Measurements from ENCODE around the gene KIF2C.
A peak's percentile ranks its signal among the peaks of the same experiment; 100 is the strongest.
"Not testable (repeated sequence)": the region's sequence is repeated elsewhere in the genome, so short reads cannot be mapped to it uniquely, and the experiment has no call there.

The KIF2C gene

DNA sequence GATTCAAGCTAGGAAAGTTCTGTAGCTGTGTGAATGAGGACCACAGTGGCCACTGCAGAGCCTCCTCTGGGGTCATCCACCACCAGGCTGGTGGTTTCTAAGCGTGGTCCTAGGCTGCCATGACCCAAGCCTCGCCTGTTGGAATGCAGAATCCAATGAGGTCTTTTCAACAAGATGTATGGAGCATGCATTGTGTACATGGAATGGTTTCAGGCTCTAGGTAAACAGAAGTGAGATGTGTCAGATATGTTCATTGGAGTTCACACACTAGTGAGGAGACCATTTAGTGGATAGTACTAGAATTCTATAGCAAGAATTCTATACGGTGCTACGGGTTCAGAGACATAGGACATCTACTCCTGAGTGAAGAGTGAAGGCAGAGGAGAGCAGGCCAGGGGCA is 19.4 kb upstream of the KIF2C start:
- DNase-seq, result no peak

DNA sequence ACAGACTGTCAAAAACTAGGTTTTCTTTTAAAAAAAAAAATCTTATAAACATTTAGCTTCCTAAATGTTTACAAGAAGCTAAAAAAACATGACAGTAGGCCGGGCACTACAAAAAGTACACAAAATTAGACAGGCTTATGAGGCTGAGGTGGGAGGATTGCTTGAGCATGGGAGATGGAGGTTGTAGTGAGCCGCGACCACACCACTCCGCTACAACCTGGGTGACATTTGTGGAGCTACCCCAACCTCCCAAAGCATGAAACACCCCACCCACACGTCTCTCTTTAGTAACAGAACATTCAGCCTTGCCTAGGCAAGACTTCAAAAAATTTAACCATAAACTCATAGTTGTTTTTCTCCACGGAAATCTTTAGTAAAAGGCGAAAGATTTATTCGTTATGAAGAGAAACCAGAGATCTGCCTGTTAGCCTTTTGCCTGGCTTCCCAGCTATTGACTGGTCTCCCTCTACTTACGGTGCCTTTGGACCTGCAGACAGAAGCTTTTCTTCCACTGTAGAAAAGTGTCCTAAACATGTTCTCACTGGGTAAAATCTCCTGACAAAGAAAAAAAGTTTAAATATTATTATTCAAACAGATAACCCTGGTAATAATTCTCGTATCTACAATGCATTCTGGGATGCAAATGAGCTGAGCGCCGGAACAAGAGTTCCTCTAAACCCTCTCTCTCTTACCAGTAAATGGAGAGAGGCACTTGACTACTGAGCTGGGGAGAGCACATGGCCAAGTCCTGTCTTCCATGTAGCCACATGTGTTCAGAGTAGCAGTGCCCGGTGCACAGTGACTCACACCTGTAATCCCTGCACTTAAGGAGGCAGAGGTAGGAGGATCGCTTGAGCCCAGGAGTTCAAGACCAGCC is 17.9 kb upstream of the KIF2C start:
- DNase-seq, result peak; percentile 58

- no peak for DNase-seq
Observed at GRCh38 chr1:44723064-44723463, 16.6 kb upstream of the KIF2C start.

DNA sequence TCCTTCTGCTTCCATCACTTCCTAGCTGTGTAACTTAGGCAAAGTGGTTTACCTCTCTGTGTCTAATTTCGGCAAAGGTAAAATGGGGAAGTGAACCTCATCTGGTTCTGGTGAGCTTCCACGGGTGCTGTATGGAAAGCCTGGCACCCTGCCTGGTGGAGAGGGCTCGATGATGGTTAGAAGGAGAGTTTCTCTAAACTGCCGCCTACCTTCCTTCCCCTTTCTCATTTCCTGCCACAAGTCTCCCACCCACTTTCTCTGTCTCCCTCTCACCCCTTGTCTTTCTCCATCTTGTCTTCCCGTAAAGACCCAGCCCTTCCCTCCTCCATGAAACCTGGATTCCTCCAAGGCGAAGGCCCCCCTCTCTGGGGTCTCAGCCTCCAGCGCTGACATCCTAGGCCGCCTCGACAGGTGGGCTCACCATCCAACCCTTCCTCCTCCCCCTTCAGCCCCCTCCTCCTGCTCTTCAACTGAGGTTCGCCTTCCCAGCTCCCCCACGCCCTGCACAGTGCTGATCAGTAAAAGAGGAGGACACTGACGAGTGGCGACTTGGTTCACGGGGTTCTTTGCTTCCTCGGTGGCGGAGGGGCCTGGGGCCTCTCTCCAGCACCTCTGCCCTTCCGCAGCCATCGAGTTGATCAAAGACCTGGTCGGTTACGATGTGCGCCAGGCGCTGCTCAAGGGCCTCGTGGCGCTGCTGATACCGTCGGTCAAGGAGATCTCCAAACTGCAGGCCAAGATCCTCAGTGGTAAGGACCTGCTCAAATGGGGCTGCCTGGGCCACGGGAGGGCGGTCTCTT is 15.9 kb upstream of the KIF2C start:
- no peak for DNase-seq

DNA sequence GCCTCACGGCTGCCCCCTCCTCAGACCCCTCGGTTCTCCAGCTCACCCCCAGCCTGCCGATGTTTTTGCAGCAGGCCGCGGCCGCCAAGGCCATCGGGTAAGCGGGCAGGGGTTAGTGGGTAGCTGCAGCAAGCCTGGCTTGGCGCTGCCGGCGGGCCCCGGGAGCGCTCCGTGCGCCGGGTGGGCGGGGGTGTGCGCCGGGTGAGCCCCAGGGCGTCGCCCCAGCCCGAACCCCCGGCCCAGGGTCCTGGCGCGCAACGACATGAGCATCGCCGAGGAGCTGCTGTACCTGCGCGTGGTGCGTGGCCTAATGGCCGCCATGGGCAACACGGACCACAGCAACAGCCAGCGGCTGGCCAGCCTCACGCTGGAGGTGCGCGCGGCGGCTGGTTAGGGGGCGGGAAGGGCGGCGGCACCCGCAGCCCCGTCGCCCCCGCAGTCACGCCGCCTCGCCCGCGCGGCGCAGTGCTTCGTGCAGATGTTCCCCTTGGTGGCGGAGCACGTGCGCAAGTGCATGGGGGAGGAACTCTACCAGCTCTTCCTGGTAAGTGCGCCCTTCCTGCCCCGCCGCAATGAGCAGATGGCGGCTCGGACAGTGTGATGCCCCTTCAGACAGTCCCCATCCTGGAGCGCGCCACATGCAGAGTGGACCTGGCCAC is 15.2 kb upstream of the KIF2C start:
- DNase-seq, result no peak

DNA sequence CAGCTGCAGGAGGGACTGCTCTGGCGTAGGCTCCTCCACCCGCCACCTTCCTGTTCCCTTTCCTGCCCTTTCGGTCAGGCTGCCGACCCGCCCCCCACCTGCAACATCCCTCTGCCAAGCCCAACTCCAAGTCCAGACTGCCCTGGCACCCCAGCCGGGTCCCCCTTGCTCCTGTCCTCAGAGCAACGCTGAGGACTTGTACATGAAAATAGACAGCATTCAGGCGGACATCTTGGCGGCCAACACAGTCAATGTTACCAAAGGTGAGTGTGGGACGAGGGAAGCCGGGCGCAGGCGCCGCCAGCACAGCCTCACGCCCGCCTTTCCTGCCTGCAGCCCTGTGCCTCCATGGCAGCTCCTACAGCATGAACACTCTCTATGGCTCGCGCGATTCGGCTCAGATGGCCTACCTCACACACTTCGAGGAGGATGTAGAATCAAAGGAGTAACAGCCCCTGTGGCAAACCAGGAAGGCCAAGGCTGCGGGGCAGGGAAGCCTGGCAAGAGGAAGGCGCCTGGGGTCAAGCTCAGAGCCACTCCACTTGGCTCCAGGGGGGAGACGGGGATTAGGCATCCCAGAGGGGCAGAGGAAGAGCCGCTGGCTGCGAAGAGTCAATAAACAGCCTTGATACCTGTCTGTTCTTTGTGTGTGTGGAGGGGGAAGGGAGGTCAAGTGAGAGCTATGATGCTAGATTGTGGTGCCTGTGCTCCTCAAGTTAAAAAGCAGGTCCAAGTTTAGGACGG is 14.5 kb upstream of the KIF2C start:
- DNase-seq, result no peak

- DNase-seq, result peak; percentile 87
Observed at GRCh38 chr1:44730741-44731512, 8.7 kb upstream of the KIF2C start, which contains the start of gene RNU5D-1. RNU5D-1 (minus strand) TSS chr1:44731170.

- DNase-seq, result no peak
Observed at GRCh38 chr1:44733365-44733764, 6.3 kb upstream of the KIF2C start.

DNA sequence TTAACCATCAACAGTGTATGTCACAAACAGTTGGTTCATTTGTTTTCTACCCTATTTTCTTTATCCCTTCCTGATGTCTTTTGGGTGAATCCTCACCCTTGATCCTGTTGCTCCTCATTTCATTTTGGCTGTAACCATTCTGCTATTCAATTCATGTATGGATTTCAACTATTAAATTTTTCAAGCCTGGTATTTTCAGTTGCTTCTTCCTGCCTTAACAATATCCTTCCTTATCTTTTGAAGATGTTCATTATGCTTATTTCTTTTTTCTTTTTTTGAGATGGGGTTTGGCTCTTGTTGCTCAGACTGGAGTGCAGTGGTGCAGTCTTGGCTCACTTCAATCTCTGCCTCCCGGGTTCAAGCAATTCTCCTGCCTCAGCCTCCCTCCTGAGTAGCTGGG is 5.9 kb upstream of the KIF2C start:
- DNase-seq, result no peak

- no peak for DNase-seq
Observed at GRCh38 chr1:44735992-44736391, 3.6 kb upstream of the KIF2C start.

- not testable (repeated sequence) for DNase-seq
Observed at GRCh38 chr1:44738953-44739306, 707 bp upstream of the KIF2C start.

DNA sequence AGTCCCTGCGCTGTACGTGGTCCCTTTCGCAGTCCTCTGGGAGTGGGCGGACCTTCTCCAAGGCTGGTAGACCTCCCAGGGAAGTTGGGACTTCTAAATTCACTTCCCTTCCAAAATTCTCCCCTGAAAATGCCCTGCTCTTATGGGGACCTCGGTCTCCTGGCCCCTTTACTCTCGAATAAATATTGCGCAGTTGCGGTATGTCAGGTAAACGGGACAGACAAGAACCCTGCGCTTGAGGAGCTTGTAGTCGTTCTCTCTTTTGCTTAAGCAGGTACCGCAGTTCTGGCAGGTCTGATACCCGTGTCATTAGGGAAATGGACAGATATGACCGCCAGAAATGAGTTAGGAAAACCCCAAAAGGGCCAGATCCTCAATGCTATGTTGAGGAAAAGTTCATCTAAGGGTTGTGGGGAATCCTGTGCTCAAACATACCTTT is 561 bp downstream of the KIF2C start:
- no peak for DNase-seq

DNA sequence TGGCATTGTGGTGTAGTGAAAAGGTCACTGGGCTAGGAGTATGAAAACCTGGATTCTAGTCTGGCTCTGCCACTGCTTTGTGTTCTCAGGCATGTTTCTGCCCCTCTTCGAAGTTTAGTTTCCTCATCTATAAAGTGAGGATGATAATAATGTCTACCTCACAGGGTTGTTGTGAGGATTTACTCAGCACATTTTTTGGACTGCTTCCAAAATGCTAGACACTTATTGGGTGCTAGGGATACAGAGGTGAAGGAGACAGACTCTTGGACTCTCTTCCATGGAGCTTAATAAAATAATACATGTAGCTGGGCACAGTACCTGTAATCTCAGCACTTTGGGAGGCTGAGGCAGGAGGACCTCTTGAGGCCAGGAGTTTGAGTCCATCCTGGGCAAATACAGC is 3.6 kb downstream of the KIF2C start:
- DNase-seq, result no peak

DNA sequence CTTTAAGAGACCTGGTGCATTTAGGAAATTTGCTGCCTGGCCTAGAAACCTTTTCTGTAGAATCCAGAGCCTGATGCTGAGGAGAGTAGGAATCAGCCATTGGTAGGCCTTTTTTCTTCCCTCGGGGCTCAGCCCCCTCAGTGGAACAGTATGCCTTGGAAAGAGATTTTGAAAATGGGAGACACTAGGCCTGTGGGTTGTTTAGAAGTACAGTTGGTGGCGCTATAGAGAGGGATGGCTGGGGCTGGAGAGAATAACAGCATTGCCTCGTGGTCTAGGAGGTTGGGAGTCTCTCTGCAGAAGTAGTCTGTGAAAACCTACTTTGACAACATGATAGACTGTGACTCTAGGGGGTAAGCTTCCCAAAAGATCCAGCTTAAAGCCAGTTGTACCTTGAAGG is 8.2 kb downstream of the KIF2C start:
- DNase-seq, result no peak

DNA sequence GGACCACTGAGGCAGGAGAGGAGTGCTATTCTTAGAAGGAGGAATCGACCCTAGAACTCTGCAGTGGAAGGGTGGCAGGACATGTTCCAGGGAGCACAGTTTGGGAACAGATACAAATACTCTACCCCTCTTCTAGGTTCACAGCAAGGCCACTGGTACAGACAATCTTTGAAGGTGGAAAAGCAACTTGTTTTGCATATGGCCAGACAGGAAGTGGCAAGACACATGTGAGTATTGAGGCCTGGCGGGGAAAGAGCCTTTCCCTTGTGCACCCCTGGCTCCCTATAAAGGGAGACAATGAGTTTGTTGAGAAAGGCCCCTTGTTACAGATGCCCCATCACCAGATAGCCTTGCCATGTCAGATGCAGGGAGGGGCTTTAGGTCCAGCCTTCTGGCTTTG is 17.8 kb downstream of the KIF2C start:
- no peak for DNase-seq

GRCh38 chr1:44759077-44759476 is 19.4 kb downstream of the KIF2C start:
- no peak for DNase-seq

GRCh38 chr1:44760876-44761275 is 21.2 kb downstream of the KIF2C start:
- no peak for DNase-seq

GRCh38 chr1:44766421-44766820 is 26.8 kb downstream of the KIF2C start:
- not testable (repeated sequence) for DNase-seq

DNA sequence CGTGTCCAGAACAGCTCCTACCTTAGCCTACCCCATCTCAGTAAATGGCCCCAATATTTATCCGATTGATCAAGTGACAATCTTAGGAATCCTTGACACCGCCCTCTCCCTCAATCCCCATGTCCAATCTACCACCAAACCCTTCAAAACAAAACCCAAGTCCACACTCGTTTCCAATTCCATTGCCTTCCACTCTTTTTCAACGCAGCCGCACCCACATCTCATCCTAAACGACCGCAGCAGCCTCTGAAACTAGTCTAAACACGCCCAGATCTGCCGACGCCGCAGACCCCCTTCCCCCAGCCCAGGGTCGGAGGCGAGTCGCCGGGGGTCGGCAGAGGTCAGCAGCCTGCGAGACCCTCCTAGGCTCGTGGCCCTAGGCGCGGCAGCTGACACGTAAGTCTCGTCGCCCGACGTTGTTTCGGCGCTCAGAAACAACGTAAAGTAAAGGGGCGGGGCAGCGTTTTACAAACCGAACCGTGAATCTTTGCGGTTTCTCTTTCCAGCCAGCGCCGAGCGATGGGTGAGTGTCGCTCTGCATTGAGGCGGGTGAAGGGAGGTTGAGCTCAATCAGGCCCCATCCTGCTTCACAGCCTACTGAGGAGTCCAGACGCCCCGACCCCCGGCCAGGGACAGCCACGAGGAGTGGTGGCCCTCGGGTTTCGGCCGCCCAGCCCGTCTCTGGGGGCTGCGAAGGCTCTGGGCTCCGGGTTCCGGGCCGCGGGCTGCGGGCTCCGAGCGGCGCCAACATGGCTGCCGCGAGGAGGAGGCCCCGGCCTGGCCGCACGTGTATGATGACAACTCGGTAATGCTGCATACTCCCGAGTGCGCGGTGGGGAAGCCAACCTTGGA is 35.7 kb downstream of the KIF2C start, which contains the start of gene RPS8:
RPS8 (plus strand) TSS at position 463 of the 852 bp plus-strand sequence; CDS start at position 520, 57 bp downstream.
- peak; percentile 84 for DNase-seq

GRCh38 chr1:44775930-44776729 is 36.5 kb downstream of the KIF2C start:
- DNase-seq, result peak; percentile 32

All from activated CD4-positive, alpha-beta T cell treated with anti-CD3 and anti-CD28 coated beads for 1 hour (primary cell).